K562 (cell line): ENCODE measurements around the gene DCLK1. TPM values are rescaled to one million over a fixed set of nuclear protein-coding genes. Genes with fewer than 3 reads are reported as not detected.

ENCODE experiments used
- ATAC-seq: fragments of 200-7000 bp; cut with Tn5 transposase; 3 replicates; pipeline ENCODE4 v1.9.1; 2020; ENCODE audit warnings: moderate library complexity
- BruUV-seq: library from RNA; stranded (reverse); fragments of 400-500 nt; replicated peaks from 2 replicates; lab custom pipeline; 2021; lab: Mats Ljungman, UMichigan
- CTCF ChIA-PET: fragments of 300-600 bp; formaldehyde crosslinking; extraction: SDS; loops from one replicate; lab custom pipeline; 2021; ENCODE audit warnings: low intra/inter-chr PET ratio; lab: Yijun Ruan, JAX
- POLR2A ChIA-PET: fragments of 300-600, 350-650 bp; sonication (Branson Sonifier 250); formaldehyde crosslinking; extraction: SDS; loops from one replicate; lab custom pipeline; 2021; ENCODE audit warnings: antibody characterized with exemption, inconsistent platforms; lab: Yijun Ruan, JAX
- DNase-seq, 4 experiments: peaks; one replicate each; pipeline versions ENCODE4 v3.0.0 to v3.0.0-alpha.2; 2011 to 2018; ENCODE audit warnings: low spot score in 3 of 4, mixed read lengths in 3 of 4; ENCODE audit errors: extremely low read depth in 1 of 4
- FAIRE-seq: peaks from 2 replicates; lab custom pipeline; 2011; peaks lifted over from hg19 to GRCh38; lab: Jason Lieb, UNC
- H2AFZ ChIP-seq: 2 replicates; pipeline ENCODE4 v1.6.0; 2011; ENCODE audit warnings: low read depth, low read length, control low read depth, inconsistent platforms
- H3K27ac ChIP-seq: fragments of 200-600 bp; 3 replicates; pipeline ENCODE4 v1.8.0; 2011; ENCODE audit warnings: low read depth, mild to moderate bottlenecking, control low read depth, inconsistent platforms, low read length, moderate library complexity, mixed read lengths; ENCODE audit errors: extremely low read depth
- H3K27me3 ChIP-seq, 2 experiments: fragments of 300-600 bp in 1 of 2; 2 replicates in 1 of 2; 3 replicates in 1 of 2; pipeline versions ENCODE4 v1.6.0 to v1.8.0; 2011; ENCODE audit warnings: inconsistent platforms in 2 of 2, low read length in 2 of 2, mild to moderate bottlenecking in 1 of 2, mixed read lengths in 1 of 2, moderate library complexity in 1 of 2; ENCODE audit not compliant: control insufficient read depth in 2 of 2, insufficient read depth in 2 of 2
- H3K36me3 ChIP-seq: fragments of 300-600 bp; 3 replicates; pipeline ENCODE4 v1.8.0; 2011; ENCODE audit warnings: mild to moderate bottlenecking, low read length, inconsistent platforms; ENCODE audit not compliant: control insufficient read depth, insufficient read depth
- H3K4me1 ChIP-seq, 2 experiments: fragments of 200-600 bp in 1 of 2; replicated peaks in 1 of 2; 2 replicates in 1 of 2; 3 replicates in 1 of 2; pipeline versions ENCODE4 v1.5.1 to v1.8.0; 2011; ENCODE audit warnings: inconsistent platforms in 2 of 2, low read length in 2 of 2, mild to moderate bottlenecking in 1 of 2, mixed read lengths in 1 of 2, moderate library complexity in 1 of 2; ENCODE audit not compliant: control insufficient read depth in 2 of 2, insufficient read depth in 2 of 2
- H3K4me2 ChIP-seq: 2 replicates; pipeline ENCODE4 v1.6.1; 2011; ENCODE audit warnings: low read length, control low read depth, inconsistent platforms, mixed read lengths; ENCODE audit not compliant: insufficient read depth
- H3K4me3 ChIP-seq: fragments of 200-600 bp; sonication (generic), shearing (Covaris generic); 2 replicates; pipeline ENCODE4 v1.5.1; 2016; ENCODE audit warnings: control low read depth, inconsistent platforms
- H3K79me2 ChIP-seq: fragments of 200-600 bp; 3 replicates; pipeline ENCODE4 v1.8.0; 2011; ENCODE audit warnings: low read length, inconsistent platforms; ENCODE audit not compliant: control insufficient read depth, insufficient read depth
- H3K9ac ChIP-seq, 2 experiments: 2 replicates each; pipeline versions ENCODE4 v1.6.0 to v1.6.1; 2011; ENCODE audit warnings: low read depth in 2 of 2, low read length in 2 of 2, control low read depth in 1 of 2, inconsistent platforms in 1 of 2, mild to moderate bottlenecking in 1 of 2, mixed read lengths in 1 of 2; ENCODE audit not compliant: insufficient read depth in 1 of 2
- H3K9me1 ChIP-seq: one replicate; pipeline ENCODE4 v1.6.0; 2011; ENCODE audit warnings: inconsistent platforms, mild to moderate bottlenecking, low read length, moderate library complexity; ENCODE audit not compliant: control insufficient read depth, insufficient read depth
- H3K9me3 ChIP-seq: replicated peaks from 2 replicates; pipeline ENCODE4 v1.5.1; 2011; ENCODE audit warnings: low read depth, low read length, inconsistent platforms; ENCODE audit not compliant: control insufficient read depth, insufficient read depth
- H4K20me1 ChIP-seq: replicated peaks from 2 replicates; pipeline ENCODE4 v1.6.1; 2011; ENCODE audit warnings: low read length, inconsistent platforms, mixed read lengths; ENCODE audit not compliant: control insufficient read depth, insufficient read depth
- BACH1 ChIP-seq: fragments of 200-800 bp; sonication (Bioruptor generic); IDR thresholded peaks from 2 replicates; pipeline ENCODE4 v1.6.1; 2016; ENCODE audit warnings: missing genetic modification characterization, missing compliant biosample characterization
- EHMT2 ChIP-seq: fragments of 450-650 bp; IDR thresholded peaks from 2 replicates; pipeline ENCODE4 v1.6.1; 2018; ENCODE audit warnings: antibody characterized with exemption
- GABPB1 ChIP-seq: sonication (generic); formaldehyde crosslinking; IDR thresholded peaks from 2 replicates; pipeline ENCODE4 v1.8.0; 2022; ENCODE audit warnings: mild to moderate bottlenecking, missing genetic modification reagents
- HNRNPUL1 ChIP-seq: fragments of 200-400 bp; formaldehyde crosslinking; IDR thresholded peaks from 2 replicates; pipeline ENCODE4 v1.6.1; 2017; ENCODE audit warnings: low read length
- ILK ChIP-seq: fragments of 450-650 bp; IDR thresholded peaks from 2 replicates; pipeline ENCODE4 v1.6.1; 2016; ENCODE audit warnings: missing genetic modification characterization, low read depth, mild to moderate bottlenecking, missing compliant biosample characterization, moderate library complexity, borderline replicate concordance
- IRF9 ChIP-seq: fragments of 450-650 bp; IDR thresholded peaks from 2 replicates; pipeline ENCODE4 v1.6.1; 2016; ENCODE audit warnings: missing biosample characterization, missing genetic modification characterization
- JUND ChIP-seq, 2 experiments: IDR thresholded peaks; 2 replicates in 1 of 2; 3 replicates in 1 of 2; pipeline ENCODE4 v1.6.1; 2011; ENCODE audit warnings: borderline replicate concordance in 2 of 2, low read depth in 2 of 2, low read length in 2 of 2, improper control_type of control experiment in 1 of 2, missing biosample characterization in 1 of 2, missing genetic modification characterization in 1 of 2, missing genetic modification reagents in 1 of 2
- MCM5 ChIP-seq: fragments of 450-650 bp; IDR thresholded peaks from 2 replicates; pipeline ENCODE4 v1.6.1; 2016; ENCODE audit warnings: low read depth
- SREBF1 ChIP-seq: fragments of 150-350 bp; IDR thresholded peaks from 2 replicates; pipeline ENCODE4 v1.6.1; 2014; ENCODE audit warnings: antibody characterized with exemption, low read depth, low read length, borderline replicate concordance
- SRSF3 ChIP-seq: fragments of 200-400 bp; formaldehyde crosslinking; IDR thresholded peaks from 2 replicates; pipeline ENCODE4 v1.6.1; 2016; ENCODE audit warnings: mild to moderate bottlenecking, low read length, moderate library complexity; ENCODE audit not compliant: insufficient read depth
- STAT5A ChIP-seq: IDR thresholded peaks from 2 replicates; pipeline ENCODE4 v1.6.1; 2012; ENCODE audit warnings: low read length, inconsistent platforms, borderline replicate concordance
- TRIM28 ChIP-seq: fragments of 450-650 bp; IDR thresholded peaks from 2 replicates; pipeline ENCODE4 v1.6.1; 2017
- ZBTB7A ChIP-seq: IDR thresholded peaks from 2 replicates; pipeline ENCODE4 v1.6.1; 2011; ENCODE audit warnings: low read depth, mild to moderate bottlenecking, low read length, moderate library complexity, borderline replicate concordance; ENCODE audit not compliant: control insufficient read depth
- ZNF140 ChIP-seq: fragments of 250-450 bp; sonication (Bioruptor Pico); IDR thresholded peaks from 2 replicates; pipeline ENCODE4 v1.8.0; 2021; ENCODE audit warnings: moderate library complexity, mild to moderate bottlenecking, inconsistent platforms
- ZNF212 ChIP-seq: fragments of 450-650 bp; formaldehyde crosslinking; IDR thresholded peaks from 2 replicates; pipeline ENCODE4 v1.4.0; 2020; ENCODE audit warnings: mild to moderate bottlenecking
- ZNF696 ChIP-seq: fragments of 250-450 bp; sonication (Bioruptor Pico); conservative IDR thresholded peaks from 2 replicates; pipeline ENCODE4 v1.4.0; 2020; ENCODE audit warnings: mild to moderate bottlenecking, moderate library complexity
- WGBS: fragments of 100-300 bp; shearing (Covaris generic); methylation state at CpG from one replicate; pipeline ENCODE4 v1.1.6; 2016; ENCODE audit warnings: low coverage, mixed read lengths; ENCODE audit not compliant: insufficient coverage; ENCODE audit errors: missing lambda C conversion rate; 5-methylcytosine and 5-hydroxymethylcytosine counted together
- in situ Hi-C: fragments of 300-500 bp; cut with MboI; formaldehyde crosslinking; loops from 4 replicates; pipeline ENCODE4 v1.15.0; 2018; ENCODE audit warnings: inconsistent platforms, mixed read lengths
- intact Hi-C: fragments of 100-400 bp; cut with micrococcal nuclease; formaldehyde crosslinking; loops from 2 replicates; pipeline ENCODE4 v1.14.2; 2022
- polyA plus RNA-seq, 8 experiments: library from polyadenylated mRNA; depleted of rRNA in 4 of 8; stranded (reverse) in 5 of 8; unstranded in 3 of 8; fragments of >200 nt; fragmentation: Nextera tagmentation in 2 of 8; fragmentation: Illumina TruSeq in 1 of 8; extraction: Ambion mirVana in 2 of 8; extraction: Trizol in 1 of 8; gene quantifications; 2 replicates each; pipeline versions ENCODE4 v1.2.1 to v1.2.3, GENCODE V29; 2011 to 2014; ENCODE audit warnings: inconsistent platforms in 1 of 8, missing spikeins in 1 of 8
- total RNA-seq, 7 experiments: library from RNA; depleted of rRNA in 6 of 7; stranded (reverse); fragments of >200 nt in 6 of 7; fragmentation: Illumina TruSeq in 2 of 7; extraction: Trizol in 2 of 7; gene quantifications; 2 replicates each; pipeline versions ENCODE4 v1.2.1 to v1.2.3, GENCODE V29; 2011 to 2021; ENCODE audit warnings: low replicate concordance in 1 of 7

DCLK1 gene
- total and polyA plus RNA-seq, 9 of the 15 experiments (the other 6 are each of a cell fraction or from before 2014, with no cell fraction given): 0.07 TPM; not detected in 8

- no peak for FAIRE-seq
- Histone ChIP-seq H4K20me1 (no peaks in the 10 kb centered on the region), H3K27me3 (no peaks in the 10 kb centered on the region), H3K4me1 (no peaks in the 10 kb centered on the region), H3K9me1 (no peaks in the 10 kb centered on the region), H3K9me3 (no peaks in the 10 kb centered on the region), H3K79me2 (no peaks in the 10 kb centered on the region), H3K36me3 (no peaks in the 10 kb centered on the region), H3K27ac (no peak overlapping the region), H3K9ac (no peak overlapping the region), H3K4me2 (no peak overlapping the region), H3K4me3 (no peak overlapping the region), H2AFZ (no peak overlapping the region)
- TF ChIP-seq ZNF696 (CRISPR knock-in tag) (no peak), HNRNPUL1 (no peak), IRF9 (tag) (no peak)
- ChIA-PET POLR2A (no interaction called here), CTCF (no interaction called here)
- ATAC-seq: no peak
- in situ Hi-C loops: no loop called here
- BruUV-seq: no TSS peak
- DNase-seq: no peak
- 0% methylated on average over 7 of the region's 11 CpGs for WGBS
- intact Hi-C loops: no loop called here
Measured at GRCh38 chr13:35765941-35766340, 365.2 kb downstream of the DCLK1 start.

- no TSS peak for BruUV-seq
- H3K27ac ChIP-seq: no peak overlapping the region
- CTCF ChIA-PET: no interaction called here
- no peaks in the 10 kb centered on the region for H3K79me2 ChIP-seq
- no peak overlapping the region for H3K4me3 ChIP-seq
- H3K9me1 ChIP-seq: no peaks in the 10 kb centered on the region
- 0% methylated on average over 3 of the region's 5 CpGs for WGBS
- no peaks in the 10 kb centered on the region for H3K4me1 ChIP-seq
- POLR2A ChIA-PET: no interaction called here
- no peaks in the 10 kb centered on the region for H4K20me1 ChIP-seq
- intact Hi-C loops: no loop called here
- in situ Hi-C loops: no loop called here
- ATAC-seq: no peak
- H3K9ac ChIP-seq: no peak overlapping the region
- H3K27me3 ChIP-seq: no peaks in the 10 kb centered on the region
- no peak for DNase-seq
- H3K9me3 ChIP-seq: no peaks in the 10 kb centered on the region
- no peak overlapping the region for H3K4me2 ChIP-seq
- no peak overlapping the region for H2AFZ ChIP-seq
- no peak for FAIRE-seq
- no peaks in the 10 kb centered on the region for H3K36me3 ChIP-seq
- no peak for TF ChIP-seq ZNF140
- no peak for TF ChIP-seq BACH1 (tag)
- TF ChIP-seq JUND (IDR thresholded peaks at IDR 0.05; ENCODE audit: borderline replicate concordance, low read depth, low read length): no peak
- TF ChIP-seq JUND (tag; IDR thresholded peaks at IDR 0.05; ENCODE audit: borderline replicate concordance, low read depth, low read length): no peak
- no peak for TF ChIP-seq TRIM28
- no peak for TF ChIP-seq GABPB1
- TF ChIP-seq ZBTB7A: no peak
- no peak for TF ChIP-seq MCM5
- no peak for TF ChIP-seq ZNF212 (CRISPR knock-in tag)
- no peak for TF ChIP-seq EHMT2
- TF ChIP-seq SREBF1: no peak
- no peak for TF ChIP-seq ILK (tag)
- TF ChIP-seq SRSF3: no peak
- no peak for TF ChIP-seq STAT5A
Measured at GRCh38 chr13:35765366-35765765, 365.8 kb downstream of the DCLK1 start.
